ENCODE results near the gene LRRC49. TPM values are rescaled to one million over a fixed set of nuclear protein-coding genes. Genes with fewer than 3 reads are reported as not detected.

The LRRC49 gene
- total and polyA plus RNA-seq, 4 donors: 3.0 to 24.3 (median 7.4) TPM

GRCh38 chr15:70964058-70964457, 71.4 kb downstream of the LRRC49 start:
- DNase-seq: peak in 1 of 3 donors; percentile 11
- Histone ChIP-seq H3K4me1 (ENCODE audit: control insufficient read depth in 5 of 5, insufficient read depth in 5 of 5, low read length in 5 of 5) (peaks cover 0 to 6% (median 0%) of the 10 kb centered on the region in 5 donors), H3K27ac (ENCODE audit: low read depth in 1 of 2, low read length in 1 of 2) (no peak overlapping the region), H3K9ac (ENCODE audit: insufficient read depth in 1 of 2, low read length in 2 of 2) (no peak overlapping the region), H3K36me3 (ENCODE audit: control insufficient read depth in 4 of 4, insufficient read depth in 4 of 4, low read length in 4 of 4) (peaks cover 0 to 2% (median 0%) of the 10 kb centered on the region in 4 donors), H3K9me3 (ENCODE audit: control insufficient read depth in 4 of 4, insufficient read depth in 3 of 4, low read length in 3 of 4) (no peaks in the 10 kb centered on the region), H3K4me3 (no peak overlapping the region), H3K27me3 (ENCODE audit: control insufficient read depth in 3 of 3, insufficient read depth in 3 of 3, low read length in 2 of 3) (no peaks in the 10 kb centered on the region)
- no peak for TF ChIP-seq CTCF (IDR thresholded peaks at IDR 0.05; ENCODE audit: control extremely low read depth, extremely low read depth)
- 87 to 93% methylated on average over 5 of the region's 5 CpGs for WGBS, 2 donors
- ATAC-seq (ENCODE audit: insufficient read depth, low FRiP score): no peak

- H3K9me3 ChIP-seq (ENCODE audit: control insufficient read depth in 4 of 4, insufficient read depth in 3 of 4, low read length in 3 of 4): no peaks in the 10 kb centered on the region
- peaks cover 0 to 2% (median 0%) of the 10 kb centered on the region in 4 donors for H3K36me3 ChIP-seq (ENCODE audit: control insufficient read depth in 4 of 4, insufficient read depth in 4 of 4, low read length in 4 of 4)
- H3K9ac ChIP-seq (ENCODE audit: insufficient read depth in 1 of 2, low read length in 2 of 2): no peak overlapping the region
- DNase-seq (no peak), ATAC-seq (ENCODE audit: insufficient read depth, low FRiP score) (no peak)
- H3K4me3 ChIP-seq: no peak overlapping the region
- no peaks in the 10 kb centered on the region for H3K27me3 ChIP-seq (ENCODE audit: control insufficient read depth in 3 of 3, insufficient read depth in 3 of 3, low read length in 2 of 3)
- peaks cover 0 to 6% (median 0%) of the 10 kb centered on the region in 5 donors for H3K4me1 ChIP-seq (ENCODE audit: control insufficient read depth in 5 of 5, insufficient read depth in 5 of 5, low read length in 5 of 5)
- no peak for TF ChIP-seq CTCF (IDR thresholded peaks at IDR 0.05; ENCODE audit: control extremely low read depth, extremely low read depth)
- no peak overlapping the region for H3K27ac ChIP-seq (ENCODE audit: low read depth in 1 of 2, low read length in 1 of 2)
- whole genome bisulfite sequencing, 2 donors: 92 to 94% methylated on average over 1 of the region's 1 CpG
Observed at GRCh38 chr15:70964686-70965085, 72.1 kb downstream of the LRRC49 start.

GRCh38 chr15:70967646-70968045, 75.0 kb downstream of the LRRC49 start:
- H3K9me3 ChIP-seq (ENCODE audit: control insufficient read depth in 4 of 4, insufficient read depth in 3 of 4, low read length in 3 of 4): no peaks in the 10 kb centered on the region
- peaks cover 0 to 6% (median 0%) of the 10 kb centered on the region in 5 donors for H3K4me1 ChIP-seq (ENCODE audit: control insufficient read depth in 5 of 5, insufficient read depth in 5 of 5, low read length in 5 of 5)
- H3K27ac ChIP-seq (ENCODE audit: low read depth in 1 of 2, low read length in 1 of 2): no peak overlapping the region
- TF ChIP-seq CTCF (IDR thresholded peaks at IDR 0.05; ENCODE audit: control extremely low read depth, extremely low read depth): no peak
- H3K9ac ChIP-seq (ENCODE audit: insufficient read depth in 1 of 2, low read length in 2 of 2): no peak overlapping the region
- H3K4me3 ChIP-seq: no peak overlapping the region
- H3K36me3 ChIP-seq (ENCODE audit: control insufficient read depth in 4 of 4, insufficient read depth in 4 of 4, low read length in 4 of 4): peaks cover 0 to 2% (median 0%) of the 10 kb centered on the region in 4 donors
- WGBS, 2 donors: 93 to 97% methylated on average over 1 of the region's 1 CpG
- ATAC-seq (ENCODE audit: insufficient read depth, low FRiP score): no peak
- H3K27me3 ChIP-seq (ENCODE audit: control insufficient read depth in 3 of 3, insufficient read depth in 3 of 3, low read length in 2 of 3): no peaks in the 10 kb centered on the region
- no peak for DNase-seq

Data from lung (tissue), 12 donors.